NCI-H187 (cell line): ENCODE results near the gene PRRX1.

Source experiments
- DNase-seq, 2 experiments: peaks; one replicate each; lab custom pipeline; 2025; lab: John Stamatoyannopoulos, UW

PRRX1 gene

GRCh38 chr1:170721621-170722020, 57.7 kb downstream of the PRRX1 start:
- no peak for DNase-seq

- DNase-seq = no peak
These were observed 59.6 kb downstream of the PRRX1 start for GRCh38 chr1:170723518-170723917.

- DNase-seq = no peak
These were observed 61.4 kb downstream of the PRRX1 start for GRCh38 chr1:170725326-170725725.

- DNase-seq = no peak
These were observed 64.0 kb downstream of the PRRX1 start for GRCh38 chr1:170727963-170728362.

- no peak for DNase-seq
These were observed 65.5 kb downstream of the PRRX1 start for GRCh38 chr1:170729225-170730002.

GRCh38 chr1:170730014-170730413, 66.1 kb downstream of the PRRX1 start:
- DNase-seq = no peak

- DNase-seq = no peak
These were observed 66.5 kb downstream of the PRRX1 start for GRCh38 chr1:170730438-170730837.

GRCh38 chr1:170731566-170732251, 67.8 kb downstream of the PRRX1 start:
- DNase-seq = no peak

GRCh38 chr1:170732252-170732588, 68.3 kb downstream of the PRRX1 start:
- DNase-seq = no peak

- no peak for DNase-seq
These were observed 70.7 kb downstream of the PRRX1 start for GRCh38 chr1:170734412-170735175.

GRCh38 chr1:170735366-170736263, 71.7 kb downstream of the PRRX1 start:
- no peak for DNase-seq

- no peak for DNase-seq
These were observed 75.9 kb downstream of the PRRX1 start for GRCh38 chr1:170739803-170740202.

GRCh38 chr1:170741678-170742077, 77.7 kb downstream of the PRRX1 start:
- DNase-seq = no peak

GRCh38 chr1:170742600-170742999, 78.7 kb downstream of the PRRX1 start:
- DNase-seq = no peak

- no peak for DNase-seq
These were observed 79.2 kb downstream of the PRRX1 start for GRCh38 chr1:170743083-170743482.

- DNase-seq = no peak
These were observed 85.6 kb downstream of the PRRX1 start for GRCh38 chr1:170749549-170749948.

GRCh38 chr1:170749959-170750358, 86.0 kb downstream of the PRRX1 start:
- DNase-seq = no peak

- no peak for DNase-seq
These were observed 91.9 kb downstream of the PRRX1 start for GRCh38 chr1:170755795-170756194.

- no peak for DNase-seq
These were observed 95.1 kb downstream of the PRRX1 start for GRCh38 chr1:170758992-170759391.

- no peak for DNase-seq
These were observed 101.3 kb downstream of the PRRX1 start for GRCh38 chr1:170765279-170765678.

GRCh38 chr1:170765712-170766330, 101.9 kb downstream of the PRRX1 start:
- DNase-seq = no peak
